ENCODE data around the gene EGF. TPM values are rescaled to one million over a fixed set of nuclear protein-coding genes. Genes with fewer than 3 reads are reported as not detected.
A peak's percentile ranks its signal among the peaks of the same experiment; 100 is the strongest.
"Not testable (repeated sequence)": the region's sequence is repeated elsewhere in the genome, so short reads cannot be mapped to it uniquely, and the experiment has no call there.

The EGF gene
- polyA plus RNA-seq, 2 of the 4 experiments (the other 2 are of a cell fraction) = 0.59 to 0.98 TPM

DNA sequence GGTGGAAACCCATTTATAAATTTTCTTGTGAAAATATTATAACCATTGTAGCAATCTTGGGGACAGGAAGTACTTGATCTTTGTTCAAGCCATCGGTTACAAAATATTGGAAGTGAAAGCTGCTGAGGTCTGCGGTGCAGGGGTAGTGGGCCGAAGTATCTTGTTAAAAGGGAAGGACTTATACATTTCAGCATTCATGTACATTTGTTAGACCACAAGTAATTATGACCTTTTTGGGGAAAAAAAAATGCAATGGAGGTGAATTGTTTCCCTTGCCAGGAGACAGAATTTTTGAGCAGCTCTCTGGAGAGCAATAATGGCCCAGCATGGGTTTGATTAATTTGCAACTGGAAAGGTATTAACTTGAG, 121.3 kb downstream of the EGF start:
- WGBS (ENCODE audit: missing lambda C conversion rate) = 86% methylated on average over 3 of the region's 3 CpGs
- Histone ChIP-seq H3K27ac (no peak overlapping the region), H3K4me2 (no peak overlapping the region), H3K4me3 (no peak overlapping the region), H3K9me3 (no peaks in the 10 kb centered on the region; the same call in 2 of the 3 replicates), H3K4me1 (no peaks in the 10 kb centered on the region)
- TF ChIP-seq, protein P1, sequence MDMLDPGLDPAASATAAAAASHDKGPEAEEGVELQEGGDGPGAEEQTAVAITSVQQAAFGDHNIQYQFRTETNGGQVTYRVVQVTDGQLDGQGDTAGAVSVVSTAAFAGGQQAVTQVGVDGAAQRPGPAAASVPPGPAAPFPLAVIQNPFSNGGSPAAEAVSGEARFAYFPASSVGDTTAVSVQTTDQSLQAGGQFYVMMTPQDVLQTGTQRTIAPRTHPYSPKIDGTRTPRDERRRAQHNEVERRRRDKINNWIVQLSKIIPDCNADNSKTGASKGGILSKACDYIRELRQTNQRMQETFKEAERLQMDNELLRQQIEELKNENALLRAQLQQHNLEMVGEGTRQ (IDR thresholded peaks at IDR 0.05) = no peak
- TF ChIP-seq, protein P2, sequence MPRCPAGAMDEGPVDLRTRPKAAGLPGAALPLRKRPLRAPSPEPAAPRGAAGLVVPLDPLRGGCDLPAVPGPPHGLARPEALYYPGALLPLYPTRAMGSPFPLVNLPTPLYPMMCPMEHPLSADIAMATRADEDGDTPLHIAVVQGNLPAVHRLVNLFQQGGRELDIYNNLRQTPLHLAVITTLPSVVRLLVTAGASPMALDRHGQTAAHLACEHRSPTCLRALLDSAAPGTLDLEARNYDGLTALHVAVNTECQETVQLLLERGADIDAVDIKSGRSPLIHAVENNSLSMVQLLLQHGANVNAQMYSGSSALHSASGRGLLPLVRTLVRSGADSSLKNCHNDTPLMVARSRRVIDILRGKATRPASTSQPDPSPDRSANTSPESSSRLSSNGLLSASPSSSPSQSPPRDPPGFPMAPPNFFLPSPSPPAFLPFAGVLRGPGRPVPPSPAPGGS (IDR thresholded peaks at IDR 0.05) = no peak
- TF ChIP-seq CHD2 (IDR thresholded peaks at IDR 0.05; ENCODE audit: low read length, partially characterized antibody) (no peak), TFCP2L1 (CRISPR knock-in tag; IDR thresholded peaks at IDR 0.05) (no peak), POLR2AphosphoS2 (conservative IDR thresholded peaks at IDR 0.05; ENCODE audit: low read length) (no peak), RARB (CRISPR knock-in tag; IDR thresholded peaks at IDR 0.05) (no peak), HOXA7 (CRISPR knock-in tag; IDR thresholded peaks at IDR 0.05) (no peak), ZNF302 (CRISPR knock-in tag; IDR thresholded peaks at IDR 0.05) (no peak), ZSCAN20 (CRISPR knock-in tag; IDR thresholded peaks at IDR 0.05) (no peak), EHF (CRISPR knock-in tag; IDR thresholded peaks at IDR 0.05) (no peak), HOXB5 (CRISPR knock-in tag; IDR thresholded peaks at IDR 0.05) (no peak), BHLHE40 (IDR thresholded peaks at IDR 0.05; ENCODE audit: low read depth, low read length) (no peak), FOXS1 (CRISPR knock-in tag; IDR thresholded peaks at IDR 0.05) (no peak)
- TF ChIP-seq, protein P3, sequence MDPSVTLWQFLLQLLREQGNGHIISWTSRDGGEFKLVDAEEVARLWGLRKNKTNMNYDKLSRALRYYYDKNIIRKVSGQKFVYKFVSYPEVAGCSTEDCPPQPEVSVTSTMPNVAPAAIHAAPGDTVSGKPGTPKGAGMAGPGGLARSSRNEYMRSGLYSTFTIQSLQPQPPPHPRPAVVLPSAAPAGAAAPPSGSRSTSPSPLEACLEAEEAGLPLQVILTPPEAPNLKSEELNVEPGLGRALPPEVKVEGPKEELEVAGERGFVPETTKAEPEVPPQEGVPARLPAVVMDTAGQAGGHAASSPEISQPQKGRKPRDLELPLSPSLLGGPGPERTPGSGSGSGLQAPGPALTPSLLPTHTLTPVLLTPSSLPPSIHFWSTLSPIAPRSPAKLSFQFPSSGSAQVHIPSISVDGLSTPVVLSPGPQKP (IDR thresholded peaks at IDR 0.05; ENCODE audit: low read depth, low read length) = no peak
- ATAC-seq (no peak), FAIRE-seq (no peak), DNase-seq (ENCODE audit: low read depth in 1 of 2, low spot score in 1 of 2) (no peak)
- POLR2A ChIA-PET = no interaction called here
- CTCF ChIA-PET = interaction anchor here (0.6 to 1.4 kb wide), 3 partner anchors 16 to 1404 kb away, joined by 3 to 4 read pairs (median 3); no protein-coding TSS in a partner anchor

DNA sequence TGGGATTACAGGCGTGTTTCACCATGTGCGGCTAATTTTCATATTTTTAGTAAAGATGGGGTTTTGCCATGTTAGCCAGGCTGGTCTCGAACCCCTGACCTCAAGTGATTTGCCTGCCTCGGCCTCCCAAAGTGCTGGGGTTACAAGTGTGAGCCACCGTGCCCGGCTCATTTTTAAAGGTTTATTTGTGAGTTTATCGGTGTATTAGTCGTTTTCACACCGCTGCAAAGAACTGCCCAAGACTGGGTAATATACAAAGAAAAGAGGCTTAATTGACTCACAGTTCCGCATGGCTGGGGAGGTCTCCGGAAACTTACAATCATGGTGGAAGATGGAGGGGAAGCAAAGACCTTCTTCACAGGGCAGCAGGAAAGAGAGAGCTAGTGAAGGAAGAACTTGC, 126.5 kb downstream of the EGF start:
- ATAC-seq; H3K4me2 ChIP-seq; FAIRE-seq; H3K4me3 ChIP-seq; H3K27ac ChIP-seq; H3K4me1 ChIP-seq; POLR2A ChIA-PET; DNase-seq (ENCODE audit: low read depth in 1 of 2, low spot score in 1 of 2); H3K9me3 ChIP-seq: not testable (repeated sequence)
- CTCF ChIA-PET = interaction anchor here (0.6 to 1.6 kb wide), 2 partner anchors 10 to 68 kb away, joined by 3 to 6 read pairs; no protein-coding TSS in a partner anchor
- 85% methylated on average over 11 of the region's 11 CpGs for WGBS (ENCODE audit: missing lambda C conversion rate)

DNA sequence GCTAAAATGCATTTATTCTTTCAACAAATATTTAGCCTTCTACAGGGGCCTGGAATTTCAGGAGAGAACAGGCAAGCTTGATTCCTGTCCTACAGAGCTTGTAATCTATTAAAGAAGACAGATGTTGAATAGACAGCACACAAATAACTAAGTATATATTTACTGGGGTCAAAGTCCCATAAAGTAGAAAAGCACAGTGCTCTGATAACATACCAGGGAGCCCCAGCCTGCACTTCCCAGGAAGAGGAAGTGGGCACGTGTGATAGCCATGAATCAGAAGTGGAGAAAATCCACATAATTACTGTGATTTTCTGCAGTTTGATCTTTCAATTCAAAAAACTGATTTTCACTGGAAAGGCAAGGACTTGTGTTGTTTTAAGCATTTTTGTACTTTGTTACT, 129.1 kb downstream of the EGF start:
- Histone ChIP-seq H3K27ac (no peak overlapping the region), H3K4me1 (no peaks in the 10 kb centered on the region), H3K9me3 (no peaks in the 10 kb centered on the region), H3K4me3 (no peak overlapping the region), H3K4me2 (peak overlapping the region; percentile 17; the same call in 1 of the 3 replicates)
- TF ChIP-seq ESRRA (IDR thresholded peaks at IDR 0.05; ENCODE audit: borderline replicate concordance, low read length) = no peak
- TF ChIP-seq, protein P4, sequence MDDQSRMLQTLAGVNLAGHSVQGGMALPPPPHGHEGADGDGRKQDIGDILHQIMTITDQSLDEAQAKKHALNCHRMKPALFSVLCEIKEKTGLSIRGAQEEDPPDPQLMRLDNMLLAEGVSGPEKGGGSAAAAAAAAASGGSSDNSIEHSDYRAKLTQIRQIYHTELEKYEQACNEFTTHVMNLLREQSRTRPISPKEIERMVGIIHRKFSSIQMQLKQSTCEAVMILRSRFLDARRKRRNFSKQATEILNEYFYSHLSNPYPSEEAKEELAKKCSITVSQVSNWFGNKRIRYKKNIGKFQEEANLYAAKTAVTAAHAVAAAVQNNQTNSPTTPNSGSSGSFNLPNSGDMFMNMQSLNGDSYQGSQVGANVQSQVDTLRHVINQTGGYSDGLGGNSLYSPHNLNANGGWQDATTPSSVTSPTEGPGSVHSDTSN (IDR thresholded peaks at IDR 0.05) = no peak
- no peak for TF ChIP-seq EP300 (IDR thresholded peaks at IDR 0.05)
- TF ChIP-seq RARB (CRISPR knock-in tag; IDR thresholded peaks at IDR 0.05) = no peak
- no peak for TF ChIP-seq SMC3 (IDR thresholded peaks at IDR 0.05)
- TF ChIP-seq TP53 (CRISPR knock-in tag; IDR thresholded peaks at IDR 0.05) = no peak
- TF ChIP-seq EHF (CRISPR knock-in tag; IDR thresholded peaks at IDR 0.05) = no peak
- TF ChIP-seq POLR2A (IDR thresholded peaks at IDR 0.05; ENCODE audit: low read length) = no peak
- no peak for TF ChIP-seq NFE2L2 (conservative IDR thresholded peaks at IDR 0.05; ENCODE audit: low read length)
- TF ChIP-seq, protein P5, sequence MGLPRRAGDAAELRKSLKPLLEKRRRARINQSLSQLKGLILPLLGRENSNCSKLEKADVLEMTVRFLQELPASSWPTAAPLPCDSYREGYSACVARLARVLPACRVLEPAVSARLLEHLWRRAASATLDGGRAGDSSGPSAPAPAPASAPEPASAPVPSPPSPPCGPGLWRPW (IDR thresholded peaks at IDR 0.05) = no peak
- TF ChIP-seq ZC3H11A (IDR thresholded peaks at IDR 0.05) = no peak
- TF ChIP-seq, protein P1 (IDR thresholded peaks at IDR 0.05) = no peak
- TF ChIP-seq, protein P3 (IDR thresholded peaks at IDR 0.05; ENCODE audit: low read depth, low read length) = no peak
- TF ChIP-seq FOSL2 (IDR thresholded peaks at IDR 0.05) = no peak
- no peak for TF ChIP-seq FOSL2 (CRISPR knock-in tag; IDR thresholded peaks at IDR 0.05)
- TF ChIP-seq ZNF302 (CRISPR knock-in tag; IDR thresholded peaks at IDR 0.05) = no peak
- TF ChIP-seq NR3C1 (IDR thresholded peaks at IDR 0.05) = no peak
- TF ChIP-seq FOXS1 (CRISPR knock-in tag; IDR thresholded peaks at IDR 0.05) = no peak
- 35% methylated on average over 1 of the region's 1 CpG for WGBS (ENCODE audit: missing lambda C conversion rate)
- DNase-seq (ENCODE audit: low read depth in 1 of 2, low spot score in 1 of 2) (no peak), FAIRE-seq (no peak), ATAC-seq (no peak)
- CTCF ChIA-PET = interaction anchor here (0.6 to 1.3 kb wide), 2 partner anchors 8 to 36 kb away, joined by 3 read pairs; no protein-coding TSS in a partner anchor
- POLR2A ChIA-PET = no interaction called here
